ENCODE results near the gene ITGB5.
A peak's percentile ranks its signal among the peaks of the same experiment; 100 is the strongest.
"Not testable (repeated sequence)": the region's sequence is repeated elsewhere in the genome, so short reads cannot be mapped to it uniquely, and the experiment has no call there.

ITGB5 gene

GRCh38 chr3:124769462-124769861 lies 117.7 kb downstream of the ITGB5 start:
- DNase-seq = no peak

- no peak for DNase-seq
Observed at GRCh38 chr3:124768812-124769211, 118.4 kb downstream of the ITGB5 start.

- DNase-seq = no peak
Observed at GRCh38 chr3:124767691-124768090, 119.5 kb downstream of the ITGB5 start.

GRCh38 chr3:124767264-124767663 lies 119.9 kb downstream of the ITGB5 start:
- DNase-seq = no peak

GRCh38 chr3:124766113-124767095 lies 120.8 kb downstream of the ITGB5 start:
- DNase-seq = no peak

GRCh38 chr3:124765197-124765840 lies 121.8 kb downstream of the ITGB5 start:
- DNase-seq = no peak

- no peak for DNase-seq
Observed at GRCh38 chr3:124764746-124765145, 122.4 kb downstream of the ITGB5 start.

GRCh38 chr3:124763644-124764358 lies 123.4 kb downstream of the ITGB5 start:
- DNase-seq = no peak

GRCh38 chr3:124763206-124763605 lies 124.0 kb downstream of the ITGB5 start:
- DNase-seq = no peak

GRCh38 chr3:124762661-124763011 lies 124.5 kb downstream of the ITGB5 start:
- no peak for DNase-seq

- DNase-seq = no peak
Observed at GRCh38 chr3:124761935-124762660, 125.1 kb downstream of the ITGB5 start.

GRCh38 chr3:124761250-124761796 lies 125.8 kb downstream of the ITGB5 start:
- peak; percentile 72 for DNase-seq

GRCh38 chr3:124760601-124761000 lies 126.6 kb downstream of the ITGB5 start:
- DNase-seq = peak; percentile 66

- DNase-seq = no peak
Observed at GRCh38 chr3:124759666-124760401, 127.3 kb downstream of the ITGB5 start.

GRCh38 chr3:124758851-124759635 lies 128.1 kb downstream of the ITGB5 start:
- no peak for DNase-seq

- DNase-seq = not testable (repeated sequence)
Observed at GRCh38 chr3:124757926-124758325, 129.2 kb downstream of the ITGB5 start.

- no peak for DNase-seq
Observed at GRCh38 chr3:124752051-124752450, 135.1 kb downstream of the ITGB5 start.

GRCh38 chr3:124751501-124751900 lies 135.7 kb downstream of the ITGB5 start:
- no peak for DNase-seq

GRCh38 chr3:124749877-124750276 lies 137.3 kb downstream of the ITGB5 start:
- DNase-seq = not testable (repeated sequence)

GRCh38 chr3:124748560-124749198 lies 138.5 kb downstream of the ITGB5 start:
- DNase-seq = no peak

All from HCEC 1CT (cell line).